GM06990 (cell line): ENCODE data around the gene HCLS1.
"Not testable (repeated sequence)": the region's sequence is repeated elsewhere in the genome, so short reads cannot be mapped to it uniquely, and the experiment has no call there.

Experiments used
- DNase-seq: peaks from one replicate; pipeline ENCODE4 v3.0.0-alpha.2; 2011; ENCODE audit not compliant: insufficient read length; ENCODE audit errors: extremely low read depth
- H3K27me3 ChIP-seq: replicated peaks from 2 replicates; pipeline ENCODE4 v1.6.0; 2011; ENCODE audit warnings: low read length; ENCODE audit not compliant: control insufficient read depth, insufficient read depth
- H3K36me3 ChIP-seq: 2 replicates; pipeline ENCODE4 v1.5.1; 2011; ENCODE audit warnings: low read length; ENCODE audit not compliant: control insufficient read depth, insufficient read depth
- H3K4me3 ChIP-seq: replicated peaks from 2 replicates; pipeline ENCODE4 v1.5.1; 2011; ENCODE audit warnings: low read depth, mild to moderate bottlenecking, control low read depth, low read length
- CTCF ChIP-seq: IDR thresholded peaks from 2 replicates; pipeline ENCODE4 v1.5.1; 2011; ENCODE audit warnings: low read length, control low read depth, mild to moderate bottlenecking, inconsistent platforms; ENCODE audit not compliant: insufficient read depth, poor library complexity, severe bottlenecking

HCLS1 gene

GRCh38 chr3:121601212-121601812, 59.4 kb downstream of the HCLS1 start:
- H3K27me3 ChIP-seq = no peaks in the 10 kb centered on the region
- TF ChIP-seq CTCF = no peak
- H3K4me3 ChIP-seq = no peak overlapping the region
- DNase-seq = no peak
- H3K36me3 ChIP-seq = no peaks in the 10 kb centered on the region

DNA sequence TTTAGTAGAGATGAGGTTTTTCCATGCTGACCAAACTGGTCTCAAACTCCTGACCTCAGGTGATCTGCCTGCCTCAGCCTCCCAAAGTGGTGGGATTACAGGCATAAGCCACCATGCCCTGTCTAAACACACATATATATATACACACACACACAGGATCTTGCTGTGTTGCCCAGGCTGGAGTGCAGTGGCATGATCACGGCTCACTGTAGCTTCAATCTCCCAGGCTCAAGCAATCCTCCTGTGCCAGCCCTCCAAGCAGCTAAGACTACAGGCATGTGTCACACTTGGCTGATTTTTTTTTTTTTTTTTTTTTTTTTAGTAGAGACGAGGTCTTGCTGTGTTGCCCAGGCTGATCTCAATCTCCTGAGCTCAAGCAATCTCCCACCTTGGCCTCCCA, 60.8 kb downstream of the HCLS1 start:
- not testable (repeated sequence) for H3K27me3 ChIP-seq, H3K4me3 ChIP-seq, H3K36me3 ChIP-seq, DNase-seq

DNA sequence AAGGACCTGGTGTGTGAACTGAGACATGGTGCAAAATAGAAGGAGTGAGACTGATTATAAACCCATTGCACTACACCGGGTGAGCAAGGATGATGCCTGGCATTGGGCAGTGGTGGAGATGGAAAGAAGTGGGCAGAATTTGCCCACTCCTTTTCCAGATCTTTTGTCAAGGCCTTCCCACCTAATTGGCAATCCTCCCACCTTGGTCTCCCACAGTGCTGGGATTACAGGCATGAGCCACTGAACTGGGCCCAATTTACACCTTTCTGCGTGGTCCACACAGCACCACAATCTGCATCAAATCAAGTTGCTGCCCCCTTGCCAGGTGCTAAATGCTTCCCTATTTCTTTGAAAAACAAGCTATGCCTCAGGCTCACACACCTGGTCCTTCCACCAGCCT, 62.1 kb downstream of the HCLS1 start:
- DNase-seq = no peak
- Histone ChIP-seq H3K36me3 (no peaks in the 10 kb centered on the region), H3K4me3 (no peak overlapping the region), H3K27me3 (no peaks in the 10 kb centered on the region)
- TF ChIP-seq CTCF = no peak

DNA sequence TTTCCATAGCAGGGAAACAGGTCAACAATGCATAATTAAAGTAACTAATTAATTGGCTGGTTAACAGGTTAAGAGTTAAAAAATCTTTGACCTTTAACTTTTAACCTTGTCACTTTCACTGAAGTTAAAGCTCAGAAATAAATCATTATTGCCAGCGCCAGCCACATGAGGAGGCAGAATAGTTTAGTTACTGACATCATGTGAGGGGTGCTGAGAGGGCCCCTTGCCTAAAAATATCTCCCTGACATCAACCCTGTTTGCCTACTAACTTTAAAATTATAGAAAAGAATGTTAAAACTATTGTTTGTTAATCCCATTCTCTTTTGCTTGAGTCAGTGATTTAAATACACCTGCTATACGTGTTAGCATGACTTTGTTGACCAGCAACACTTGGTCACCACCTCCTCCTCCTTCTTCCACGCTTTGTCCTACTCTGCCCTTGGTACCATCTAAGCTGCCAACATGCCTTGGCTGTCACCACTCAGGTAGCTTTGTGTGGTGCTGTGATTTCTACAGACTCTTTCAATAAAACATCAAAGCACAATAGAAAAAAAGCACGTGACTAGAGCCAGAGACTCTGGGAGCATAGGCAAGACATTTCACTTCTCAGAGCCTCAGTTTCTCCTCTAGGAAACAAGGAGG, 64.8 kb downstream of the HCLS1 start:
- no peak for DNase-seq
- no peaks in the 10 kb centered on the region for H3K27me3 ChIP-seq
- H3K4me3 ChIP-seq = no peak overlapping the region
- no peaks in the 10 kb centered on the region for H3K36me3 ChIP-seq
- no peak for TF ChIP-seq CTCF

DNA sequence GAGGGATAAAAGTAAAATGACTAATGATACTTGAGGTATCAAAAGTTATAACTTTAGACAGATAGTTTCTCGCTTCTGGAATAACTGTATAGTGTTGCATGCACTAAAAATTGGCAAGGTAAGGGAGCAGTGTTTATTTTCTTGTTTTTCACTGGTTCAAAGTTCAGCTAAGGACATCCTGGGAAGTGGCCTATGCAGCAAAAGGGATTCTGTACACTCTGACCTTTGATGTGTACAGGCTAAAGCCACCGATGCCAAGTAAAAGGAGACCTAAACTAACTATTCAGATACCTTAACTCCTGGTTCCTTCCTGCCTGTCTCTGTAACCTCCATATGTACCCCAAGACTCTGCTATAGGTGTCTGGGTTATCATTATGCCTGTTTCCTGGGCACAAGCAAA, 65.9 kb downstream of the HCLS1 start:
- no peak overlapping the region for H3K4me3 ChIP-seq
- no peak for DNase-seq
- TF ChIP-seq CTCF = no peak

DNA sequence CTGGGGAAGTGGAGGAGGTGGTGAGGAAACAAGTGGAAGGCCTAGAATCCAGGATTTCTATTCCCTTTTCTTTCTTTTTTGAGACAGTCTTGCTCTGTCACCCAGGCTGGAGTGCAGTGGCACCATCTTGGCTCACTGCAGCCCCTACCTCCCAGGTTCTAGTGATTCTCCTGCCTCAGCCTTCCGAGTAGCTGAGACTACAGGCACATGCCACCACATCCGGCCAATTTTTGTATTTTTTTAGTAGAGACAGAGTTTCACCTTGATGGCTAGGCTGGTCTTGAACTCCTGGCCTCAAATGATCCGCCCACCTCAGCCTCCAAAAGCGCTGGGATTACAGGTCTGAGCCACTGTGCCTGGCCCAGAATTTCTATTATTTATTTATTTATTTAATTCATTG, 66.9 kb downstream of the HCLS1 start:
- H3K4me3 ChIP-seq, H3K27me3 ChIP-seq, H3K36me3 ChIP-seq, DNase-seq: not testable (repeated sequence)

More for the DNA sequence above, 65.9 kb downstream of the HCLS1 start:
- Histone ChIP-seq H3K36me3 (no peaks in the 10 kb centered on the region), H3K27me3 (no peaks in the 10 kb centered on the region)
